Measurements from ENCODE around the gene DCUN1D2. TPM values are rescaled to one million over a fixed set of nuclear protein-coding genes. Genes with fewer than 3 reads are reported as not detected.

DCUN1D2 gene
- total RNA-seq (2021) (33.0 and 34.7 TPM in 2 replicates), Bru-seq, nascent RNA (percentile 75 among the genes with signal in this experiment), BruChase-seq, experiment 1, labeled RNA remaining after a 2-hour chase (percentile 90 among the genes with signal in this experiment), BruChase-seq, experiment 2, labeled RNA remaining after a 6-hour chase (percentile 78 among the genes with signal in this experiment)
- long read RNA-seq, partial matches to known transcripts = 2 of 9 reads
- long read RNA-seq, other reads (novel, unspliced or antisense) = 4 of 9 reads

DNA sequence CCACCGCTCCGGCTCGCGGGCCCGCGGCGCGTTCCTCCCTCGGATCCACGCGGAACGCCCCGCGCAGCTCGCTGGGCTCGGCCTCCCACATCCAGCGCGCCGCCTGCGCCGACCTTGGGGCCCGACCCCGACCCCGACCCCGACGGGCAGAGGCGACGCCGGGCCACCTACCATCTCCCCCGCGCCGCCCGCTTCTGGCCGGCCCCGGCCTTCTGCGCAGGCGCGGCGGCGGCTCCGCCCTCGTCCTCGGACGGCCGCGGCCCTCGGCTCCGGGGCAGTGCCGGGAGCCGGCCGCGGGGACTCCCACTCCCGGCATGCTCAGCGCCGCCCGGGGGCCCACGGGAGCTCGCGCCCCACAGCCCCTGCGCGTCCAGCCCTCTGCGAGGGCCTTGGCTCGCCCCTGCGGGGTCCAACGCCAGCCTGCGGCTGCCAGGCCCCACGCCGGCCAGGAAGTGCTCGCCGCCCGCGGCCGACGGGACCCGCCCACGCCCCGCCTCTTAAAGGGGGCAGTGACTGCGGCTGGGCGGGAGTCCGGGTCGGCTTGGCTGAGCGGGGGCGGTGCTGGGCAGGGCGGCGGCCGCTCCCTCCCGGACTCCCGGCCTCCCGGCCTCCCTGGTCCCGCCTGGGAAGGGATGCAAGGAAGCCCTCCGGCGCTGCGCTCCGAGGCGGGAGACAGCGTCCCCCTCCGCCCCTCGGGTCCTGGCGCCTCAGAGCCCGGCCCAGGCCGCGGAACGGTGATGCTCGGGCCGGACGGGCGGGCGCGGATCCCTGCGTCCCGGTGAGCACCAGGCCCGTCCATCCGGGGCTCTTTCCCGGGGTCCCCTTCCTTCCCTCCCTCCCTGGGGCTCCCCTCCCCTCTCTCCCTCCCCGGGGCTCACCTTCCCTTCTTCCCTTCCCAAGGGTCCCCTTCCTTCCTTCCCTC is at the start of gene DCUN1D2:
Gene DCUN1D2, minus strand, starts transcription at position 216 of the 922 bp plus-strand sequence. Its CDS starts 42 bp downstream, at position 174.
- BruUV-seq (replicated peaks) = no TSS peak
- Histone ChIP-seq H4K20me1 (ENCODE audit: insufficient read depth) (peaks cover 39% of the 10 kb centered on the region), H3K27ac (peak within 1 kb of the TSS; percentile 23), H3K9me3 (ENCODE audit: insufficient read depth, low read depth) (no peaks in the 10 kb centered on the region), H3K79me2 (ENCODE audit: low read depth) (peaks cover 83% of the 10 kb centered on the region), H3K27me3 (ENCODE audit: insufficient read depth, low read depth) (no peaks in the 10 kb centered on the region), H3K4me3 (peak within 1 kb of the TSS; percentile 86), H3K9me2 (ENCODE audit: insufficient read depth) (no peaks in the 10 kb centered on the region), H3K4me1 (replicated peaks; ENCODE audit: insufficient read depth) (peaks cover 55% of the 10 kb centered on the region), H2AFZ (peak within 1 kb of the TSS; percentile 81), H3K36me3 (ENCODE audit: low read depth) (peaks cover 8% of the 10 kb centered on the region), H3K4me2 (peak within 1 kb of the TSS; percentile 96), H3F3A (ENCODE audit: insufficient read depth, low read depth) (peaks cover 35% of the 10 kb centered on the region)
- CTCF ChIA-PET = interaction anchor here (0.7 kb wide), 1 partner anchor 10 kb away, joined by 18 read pairs; no protein-coding TSS in a partner anchor
- TF ChIP-seq, protein P1, sequence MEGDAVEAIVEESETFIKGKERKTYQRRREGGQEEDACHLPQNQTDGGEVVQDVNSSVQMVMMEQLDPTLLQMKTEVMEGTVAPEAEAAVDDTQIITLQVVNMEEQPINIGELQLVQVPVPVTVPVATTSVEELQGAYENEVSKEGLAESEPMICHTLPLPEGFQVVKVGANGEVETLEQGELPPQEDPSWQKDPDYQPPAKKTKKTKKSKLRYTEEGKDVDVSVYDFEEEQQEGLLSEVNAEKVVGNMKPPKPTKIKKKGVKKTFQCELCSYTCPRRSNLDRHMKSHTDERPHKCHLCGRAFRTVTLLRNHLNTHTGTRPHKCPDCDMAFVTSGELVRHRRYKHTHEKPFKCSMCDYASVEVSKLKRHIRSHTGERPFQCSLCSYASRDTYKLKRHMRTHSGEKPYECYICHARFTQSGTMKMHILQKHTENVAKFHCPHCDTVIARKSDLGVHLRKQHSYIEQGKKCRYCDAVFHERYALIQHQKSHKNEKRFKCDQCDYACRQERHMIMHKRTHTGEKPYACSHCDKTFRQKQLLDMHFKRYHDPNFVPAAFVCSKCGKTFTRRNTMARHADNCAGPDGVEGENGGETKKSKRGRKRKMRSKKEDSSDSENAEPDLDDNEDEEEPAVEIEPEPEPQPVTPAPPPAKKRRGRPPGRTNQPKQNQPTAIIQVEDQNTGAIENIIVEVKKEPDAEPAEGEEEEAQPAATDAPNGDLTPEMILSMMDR (conservative IDR thresholded peaks at IDR 0.05) = no peak
- no peak for TF ChIP-seq EZH2 (IDR thresholded peaks at IDR 0.05; ENCODE audit: low read depth)
- POLR2A ChIA-PET (ENCODE audit: unreplicated experiment) = interaction anchor here (0.7 kb wide), 1 partner anchor 234 kb away, joined by 18 read pairs; no protein-coding TSS in a partner anchor
- intact Hi-C loops (cut with micrococcal nuclease; ENCODE audit: unreplicated experiment) = loop anchor here (1.0 kb wide), 2 partner anchors 72 to 94 kb away; partner anchors contain the start of gene TFDP1
- peak; percentile 76 to 96 for DNase-seq

DNA sequence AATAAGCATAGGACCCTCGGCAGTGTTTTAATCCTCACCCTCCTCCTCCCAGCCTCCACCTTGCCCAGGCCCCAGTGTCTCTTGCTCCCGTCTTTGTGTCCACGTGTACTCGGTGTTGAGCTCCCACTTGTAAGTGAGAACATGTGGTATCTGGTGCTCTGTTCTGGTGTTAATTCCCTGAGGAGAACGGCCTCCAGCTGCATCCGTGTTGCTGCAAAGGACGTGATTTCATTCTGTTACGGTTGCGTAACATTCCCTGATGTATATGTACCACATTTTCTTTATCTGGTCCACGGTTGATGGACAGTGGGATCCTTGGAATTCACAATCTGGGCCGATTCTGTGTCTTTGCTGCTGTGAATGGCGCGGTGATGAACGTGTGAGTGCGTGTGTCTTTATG is 49.3 kb upstream of the DCUN1D2 start:
- Histone ChIP-seq H3K27me3 (ENCODE audit: insufficient read depth, low read depth) (no peaks in the 10 kb centered on the region), H3K4me1 (replicated peaks; ENCODE audit: insufficient read depth) (peaks cover 12% of the 10 kb centered on the region), H3K4me2 (no peak overlapping the region), H3K79me2 (ENCODE audit: low read depth) (0 out of 2 replicates have a peak, but pooled peaks cover 5% of the 10 kb centered on the region), H3K27ac (no peak overlapping the region), H3F3A (ENCODE audit: insufficient read depth, low read depth) (peaks cover 15% of the 10 kb centered on the region), H3K36me3 (ENCODE audit: low read depth) (peaks cover 14% of the 10 kb centered on the region; the same call in 1 of the 2 replicates), H2AFZ (no peak overlapping the region), H3K4me3 (no peak overlapping the region), H4K20me1 (ENCODE audit: insufficient read depth) (peaks cover 5% of the 10 kb centered on the region; the same call in 1 of the 2 replicates), H3K9me2 (ENCODE audit: insufficient read depth) (no peaks in the 10 kb centered on the region), H3K9me3 (ENCODE audit: insufficient read depth, low read depth) (no peaks in the 10 kb centered on the region)
- ChIA-PET POLR2A (ENCODE audit: unreplicated experiment) (no interaction called here), CTCF (no interaction called here)
- no peak for DNase-seq
- TF ChIP-seq, protein P1 (conservative IDR thresholded peaks at IDR 0.05) = no peak
- TF ChIP-seq EZH2 (IDR thresholded peaks at IDR 0.05; ENCODE audit: low read depth) = no peak
- intact Hi-C loops (cut with micrococcal nuclease; ENCODE audit: unreplicated experiment) = no loop called here
- no TSS peak for BruUV-seq (replicated peaks)

GRCh38 chr13:113539176-113539575 is 48.7 kb upstream of the DCUN1D2 start:
- Histone ChIP-seq H3K27ac (no peak overlapping the region), H3K4me1 (replicated peaks; ENCODE audit: insufficient read depth) (peaks cover 12% of the 10 kb centered on the region), H3K4me2 (no peak overlapping the region), H3F3A (ENCODE audit: insufficient read depth, low read depth) (peaks cover 21% of the 10 kb centered on the region), H3K27me3 (ENCODE audit: insufficient read depth, low read depth) (no peaks in the 10 kb centered on the region), H3K9me2 (ENCODE audit: insufficient read depth) (no peaks in the 10 kb centered on the region), H4K20me1 (ENCODE audit: insufficient read depth) (peaks cover 5% of the 10 kb centered on the region; the same call in 1 of the 2 replicates), H3K9me3 (ENCODE audit: insufficient read depth, low read depth) (no peaks in the 10 kb centered on the region), H3K4me3 (no peak overlapping the region), H3K36me3 (ENCODE audit: low read depth) (peaks cover 14% of the 10 kb centered on the region; the same call in 1 of the 2 replicates), H2AFZ (no peak overlapping the region), H3K79me2 (ENCODE audit: low read depth) (0 out of 2 replicates have a peak, but pooled peaks cover 5% of the 10 kb centered on the region)
- POLR2A ChIA-PET (ENCODE audit: unreplicated experiment) = no interaction called here
- intact Hi-C loops (cut with micrococcal nuclease; ENCODE audit: unreplicated experiment) = no loop called here
- DNase-seq = no peak
- BruUV-seq (replicated peaks) = no TSS peak
- TF ChIP-seq, protein P1 (conservative IDR thresholded peaks at IDR 0.05) = no peak
- TF ChIP-seq EZH2 (IDR thresholded peaks at IDR 0.05; ENCODE audit: low read depth) = no peak
- CTCF ChIA-PET = no interaction called here
